D341Med (cell line): ENCODE results near the gene ADGRD1.

Experiments
- DNase-seq: peaks from one replicate; pipeline ENCODE4 v3.0.0; 2012; ENCODE audit warnings: low spot score

The ADGRD1 gene

DNA sequence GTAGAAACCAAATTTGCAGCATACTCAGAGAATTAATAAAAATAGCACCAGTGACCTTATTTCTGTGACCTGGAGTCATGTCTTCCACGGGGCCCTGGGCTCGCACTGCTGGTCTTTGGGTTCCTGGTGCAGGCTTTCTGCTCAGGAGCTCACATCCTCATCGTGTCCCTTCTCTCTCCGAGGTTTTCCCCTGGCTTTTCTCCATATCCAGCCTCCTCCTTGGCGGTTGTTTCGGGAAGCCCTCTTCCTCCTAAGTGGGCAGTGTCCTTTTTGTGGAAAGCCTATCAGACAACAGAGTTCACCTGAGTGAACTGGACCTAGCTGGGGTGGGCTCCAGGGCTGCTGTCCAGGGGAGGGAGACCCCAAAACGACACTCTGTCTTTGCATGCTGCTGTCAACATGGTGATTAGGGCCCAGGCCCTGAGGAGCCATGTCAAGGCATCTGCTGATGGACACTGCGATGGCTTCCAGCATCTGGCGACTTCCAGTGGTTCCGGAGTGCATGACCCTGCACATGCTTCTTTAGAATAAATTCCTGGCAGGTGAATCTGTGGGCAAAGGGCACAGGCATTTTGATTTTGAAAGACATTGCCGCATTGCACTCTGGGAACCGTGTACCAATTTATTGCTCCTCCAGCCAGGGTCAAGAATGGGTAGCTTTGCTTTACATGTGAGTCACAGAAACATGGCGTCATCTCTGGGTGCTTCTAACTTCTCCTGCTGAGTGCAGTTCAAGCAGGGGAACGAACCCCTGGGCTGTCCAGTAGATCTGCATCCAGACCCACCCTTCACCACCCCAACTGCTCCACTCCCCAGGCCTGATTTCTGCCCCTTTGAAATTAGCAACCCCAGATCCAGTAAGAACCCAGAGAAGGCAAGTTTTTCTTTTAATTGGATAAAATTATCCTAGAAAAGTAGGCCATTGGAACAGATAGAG lies 136.8 kb downstream of the ADGRD1 start:
- no peak for DNase-seq

- DNase-seq, result no peak
These were observed 137.8 kb downstream of the ADGRD1 start for GRCh38 chr12:131091413-131091975.

GRCh38 chr12:131091976-131092691 lies 138.4 kb downstream of the ADGRD1 start:
- DNase-seq, result no peak

DNA sequence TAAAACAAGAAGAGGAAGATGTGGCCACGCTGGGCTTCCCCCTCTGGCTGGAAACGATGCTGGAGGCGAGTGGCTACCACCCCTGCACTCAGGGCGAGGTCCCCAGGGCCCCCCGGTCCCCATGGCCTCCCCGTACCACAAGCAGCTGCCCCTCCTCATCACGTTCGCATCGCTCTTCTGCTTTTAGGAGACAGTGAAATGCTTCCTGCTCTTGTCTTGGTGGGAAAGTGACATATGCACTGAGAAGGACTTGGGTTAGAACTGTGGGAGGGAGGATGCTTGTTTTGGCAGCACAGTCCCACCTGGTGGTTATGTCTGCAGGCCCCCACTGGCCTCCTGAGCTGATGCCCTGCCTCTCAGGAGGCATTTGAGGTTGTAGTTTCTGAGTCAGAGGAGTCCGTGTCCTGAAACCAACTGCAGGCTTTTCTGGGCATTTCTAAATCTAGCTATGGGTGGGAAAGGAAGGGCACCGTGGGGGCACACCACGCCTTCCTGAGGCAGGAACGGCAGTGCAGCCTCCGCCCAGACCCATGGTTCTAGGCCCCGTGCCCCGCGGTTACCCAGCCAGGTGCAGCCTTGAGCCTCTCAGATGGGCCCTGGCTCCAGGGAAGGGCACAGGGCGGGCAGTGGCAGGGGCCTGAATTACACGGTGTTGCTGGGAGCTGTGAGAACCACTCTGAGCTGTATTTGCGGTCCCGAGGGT lies 139.3 kb downstream of the ADGRD1 start:
- DNase-seq, result no peak

GRCh38 chr12:131093604-131093955 lies 139.9 kb downstream of the ADGRD1 start:
- no peak for DNase-seq

DNA sequence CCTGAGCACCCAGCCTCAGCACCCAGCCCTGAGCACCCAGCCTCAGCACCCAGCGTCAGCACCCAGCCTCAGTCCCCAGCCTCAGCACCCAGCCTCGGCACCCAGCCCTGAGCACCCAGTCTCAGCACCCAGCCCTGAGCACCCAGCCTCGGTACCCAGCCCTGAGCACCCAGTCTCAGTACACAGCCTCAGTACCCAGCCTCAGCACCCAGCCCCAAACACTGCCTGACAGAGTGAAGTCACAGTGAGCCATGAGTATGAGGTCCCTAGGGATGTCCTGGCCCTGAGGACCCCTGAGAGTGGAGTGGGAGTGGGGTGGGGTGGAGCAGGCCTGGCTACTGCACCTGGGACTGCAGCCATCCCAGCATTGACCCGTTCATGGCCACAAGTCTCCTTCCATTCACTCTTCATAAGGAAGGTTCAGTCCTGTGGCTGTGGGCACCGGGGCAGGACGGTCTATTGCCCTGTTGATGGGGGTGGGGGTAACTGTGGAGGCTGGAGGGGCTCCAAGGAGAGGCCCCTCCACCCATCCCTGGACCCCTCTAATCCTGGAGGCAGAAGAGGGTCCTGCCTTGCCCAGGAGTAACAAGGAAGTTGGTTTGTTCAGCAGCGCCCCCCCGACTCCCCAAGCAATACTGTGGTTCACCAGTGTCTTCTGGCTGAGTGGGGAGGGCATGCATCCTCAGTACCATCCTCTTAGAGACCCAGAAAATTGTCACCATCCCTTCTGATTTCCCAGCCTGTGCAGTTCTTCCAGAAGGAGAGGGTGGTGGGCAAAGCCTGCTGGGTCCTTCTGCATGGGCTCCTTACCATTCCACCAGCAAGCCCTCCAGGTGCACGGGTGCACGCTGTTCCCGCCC lies 140.5 kb downstream of the ADGRD1 start:
- DNase-seq, result no peak

DNA sequence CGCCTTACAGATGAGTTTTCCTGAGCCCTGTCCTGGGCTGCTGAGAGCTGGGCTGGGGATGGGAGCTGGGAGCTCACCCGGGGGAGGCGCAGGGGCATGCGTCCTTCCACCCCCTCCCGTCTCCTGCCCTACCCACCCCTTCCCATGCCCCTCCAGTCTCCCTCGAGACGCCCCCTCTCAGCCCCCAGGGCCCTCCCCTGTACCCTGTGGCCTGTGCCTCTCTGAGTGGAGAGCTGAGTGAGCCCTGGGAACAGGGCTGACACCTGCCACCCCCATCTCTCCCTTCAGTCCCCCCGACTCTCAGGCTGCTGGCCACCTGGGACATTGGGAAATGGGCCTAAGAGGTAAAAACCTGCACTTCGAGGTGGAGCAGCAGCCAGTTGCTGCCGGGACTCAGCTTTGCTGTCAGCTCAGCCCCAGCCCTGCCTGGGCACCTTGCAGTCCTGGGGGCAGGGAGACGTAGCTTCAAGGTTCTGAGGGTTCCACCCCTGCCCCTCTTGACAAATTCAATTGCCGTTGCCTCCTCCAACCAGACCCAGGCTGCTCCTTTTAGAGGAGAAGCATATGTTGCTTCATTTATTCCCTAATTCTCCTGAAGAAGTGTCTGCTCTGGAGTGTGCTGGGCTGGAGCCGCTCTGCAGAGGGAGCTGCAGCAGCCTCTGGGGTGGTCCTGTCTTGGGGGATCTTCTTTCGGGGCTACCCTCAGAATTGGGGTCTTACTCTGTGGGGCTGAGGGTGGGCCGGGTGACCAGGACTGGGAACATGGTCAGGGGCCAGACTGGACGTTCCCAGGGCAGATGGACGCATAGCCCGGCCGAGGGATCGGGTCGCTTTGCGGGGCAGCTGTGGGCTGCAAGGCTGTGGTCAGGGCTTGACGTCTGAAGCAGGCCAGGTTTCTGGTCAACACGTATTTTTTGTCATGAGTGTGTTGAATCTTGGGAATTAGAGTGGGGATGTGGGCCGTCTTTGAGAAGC lies 141.4 kb downstream of the ADGRD1 start:
- no peak for DNase-seq

DNA sequence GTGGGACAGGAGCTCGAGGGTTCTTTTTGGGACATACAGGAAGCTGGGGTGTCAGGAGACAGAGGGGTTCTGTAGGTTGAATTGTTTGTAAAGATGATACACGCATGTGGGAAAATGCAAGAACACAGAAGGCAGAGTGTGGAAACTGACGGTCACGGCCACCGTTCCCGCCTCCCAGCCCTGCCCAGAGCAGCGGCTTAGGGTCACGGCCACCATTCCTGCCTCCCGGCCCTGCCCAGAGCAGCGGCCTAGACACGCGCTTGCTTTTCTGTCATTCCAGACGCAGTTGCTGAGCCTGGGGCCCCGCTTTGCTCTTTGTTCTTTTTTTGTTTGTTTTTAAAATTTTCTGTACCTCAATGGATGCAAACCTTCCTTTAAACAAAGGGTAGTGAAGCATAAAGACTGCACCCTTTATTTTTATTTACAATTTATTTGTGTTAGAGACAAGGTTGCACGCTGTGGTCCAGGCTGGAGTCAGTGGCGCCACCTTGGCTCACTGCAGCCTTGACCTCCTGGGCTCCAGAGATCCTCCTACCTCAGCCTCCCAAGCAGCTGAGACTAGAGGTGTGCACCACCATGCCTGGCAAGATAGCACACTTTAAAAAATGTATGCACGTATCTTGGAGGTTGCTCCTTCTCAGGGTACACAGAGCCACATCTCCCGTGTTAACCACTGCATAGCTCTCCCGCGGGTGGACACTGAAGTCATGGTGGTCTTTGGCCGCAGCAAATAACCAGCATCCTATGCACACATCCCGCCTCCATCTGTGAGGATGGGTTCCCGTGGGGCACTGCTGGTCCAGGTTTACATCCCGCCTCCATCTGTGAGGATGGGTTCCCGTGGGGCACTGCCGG lies 142.3 kb downstream of the ADGRD1 start:
- no peak for DNase-seq

GRCh38 chr12:131096681-131097181 lies 143.0 kb downstream of the ADGRD1 start:
- no peak for DNase-seq

- no peak for DNase-seq
These were observed 143.8 kb downstream of the ADGRD1 start for GRCh38 chr12:131097202-131098177.

DNA sequence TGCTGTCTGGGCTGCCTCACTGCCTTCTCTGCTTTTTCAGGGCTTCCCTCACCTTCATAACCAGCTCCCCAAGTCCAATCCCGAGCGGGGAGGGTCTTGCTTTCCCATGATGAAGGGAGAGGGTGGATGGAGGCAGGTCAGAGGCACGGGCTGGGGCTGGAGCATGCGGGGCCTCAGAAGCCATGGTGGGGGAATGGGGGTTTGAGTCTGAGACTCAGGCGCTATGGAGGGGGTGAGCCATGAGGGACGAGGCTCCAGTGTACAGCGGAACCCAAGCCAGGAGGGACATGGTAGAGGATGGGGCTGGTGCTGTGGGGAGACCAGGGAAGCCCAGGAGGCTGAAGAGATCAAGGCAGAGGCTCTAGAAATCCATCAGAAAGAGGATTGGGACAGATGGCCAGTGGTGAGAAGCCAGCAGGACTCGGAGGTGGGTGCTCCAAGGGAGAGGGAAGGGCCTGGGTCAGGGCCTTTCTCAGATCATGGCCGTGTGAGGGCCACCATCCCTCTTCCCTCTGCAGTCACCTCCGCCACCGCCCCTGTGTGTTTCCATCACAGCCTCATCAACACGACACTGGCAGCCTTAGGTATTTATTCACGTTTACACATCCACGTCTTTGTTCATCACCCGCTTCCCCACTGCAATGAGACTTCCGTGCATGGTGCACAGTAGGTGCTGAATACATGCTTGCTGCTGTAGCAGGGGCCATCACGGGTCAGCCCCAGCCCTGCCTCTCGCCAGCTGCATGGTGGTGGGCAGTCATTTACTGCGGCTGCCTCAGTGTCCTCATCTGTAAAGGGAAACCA lies 144.7 kb downstream of the ADGRD1 start:
- no peak for DNase-seq

GRCh38 chr12:131100031-131100674 lies 146.4 kb downstream of the ADGRD1 start:
- no peak for DNase-seq

GRCh38 chr12:131101006-131101405 lies 147.3 kb downstream of the ADGRD1 start:
- no peak for DNase-seq

- DNase-seq, result no peak
These were observed 148.2 kb downstream of the ADGRD1 start for GRCh38 chr12:131101703-131102492.

- no peak for DNase-seq
These were observed 148.8 kb downstream of the ADGRD1 start for GRCh38 chr12:131102493-131102931.
